ENCODE measurements around the gene NAPA. TPM values are rescaled to one million over a fixed set of nuclear protein-coding genes. Genes with fewer than 3 reads are reported as not detected.
"Not testable (repeated sequence)": the region's sequence is repeated elsewhere in the genome, so short reads cannot be mapped to it uniquely, and the experiment has no call there.

Gene NAPA
- total RNA-seq, 1 experiment from 2014 or later: 61.3 TPM

DNA sequence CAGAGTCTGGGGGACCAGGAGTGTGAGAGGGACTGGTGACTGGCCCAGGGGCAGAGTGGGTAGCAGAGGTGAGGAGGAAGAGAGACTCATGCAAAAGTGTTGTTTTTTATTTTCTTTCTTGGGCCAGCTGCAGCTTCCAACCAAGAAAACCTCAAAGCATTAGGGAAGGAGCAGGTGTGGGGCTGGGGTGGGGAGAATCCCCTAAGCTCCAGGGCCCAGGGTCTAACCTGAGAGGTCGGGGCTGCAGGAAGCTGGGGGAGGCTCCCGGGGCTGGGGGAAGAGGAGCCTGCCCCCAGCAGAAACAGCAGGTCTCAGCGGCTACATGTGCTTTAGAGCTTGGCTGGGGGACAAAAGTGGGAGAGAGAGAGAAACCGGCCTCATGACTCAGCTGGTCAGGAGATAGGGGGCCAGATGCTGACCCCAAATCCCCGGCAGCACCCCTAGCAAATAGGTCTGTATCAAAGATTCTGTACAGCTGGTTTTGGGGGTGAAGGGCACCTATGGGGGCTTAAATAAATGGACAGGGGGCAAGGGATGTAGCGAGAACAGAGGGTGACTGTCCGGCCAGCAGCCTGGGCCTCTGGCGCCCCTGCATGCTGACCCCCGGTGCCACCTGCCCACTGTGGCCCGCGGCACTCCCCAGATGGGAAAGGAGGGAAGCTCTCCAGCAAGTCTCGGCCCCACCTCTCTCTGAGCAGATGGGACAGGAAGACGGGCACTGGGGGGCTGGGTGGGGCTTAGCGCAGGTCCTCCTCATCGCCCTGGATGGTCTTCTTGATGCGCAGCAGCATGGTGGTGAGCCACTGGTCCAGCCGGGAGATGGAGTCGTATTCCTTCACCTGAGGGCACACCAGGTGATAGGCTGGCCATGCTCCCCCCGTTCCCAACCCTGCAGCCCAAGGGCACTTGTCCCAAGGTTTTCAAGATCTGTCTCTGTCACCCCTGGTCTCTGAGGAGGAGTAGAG lies 27.0 kb downstream of the NAPA start:
- Mint-ChIP-seq H3K27ac (no peak overlapping the region), H3K4me1 (peaks cover 12% of the 10 kb centered on the region), H3K4me3 (no peak overlapping the region), H3K27me3 (ENCODE audit: low read depth) (no peaks in the 10 kb centered on the region), H3K36me3 (peaks cover 5% of the 10 kb centered on the region; the same call in 1 of the 2 replicates), H3K9me3 (no peaks in the 10 kb centered on the region)
- TF ChIP-seq GABPB1 (CRISPR knock-in tag; IDR thresholded peaks at IDR 0.05) (no peak), PRDM15 (CRISPR knock-in tag; IDR thresholded peaks at IDR 0.05) (no peak), AR (CRISPR knock-in tag; IDR thresholded peaks at IDR 0.05) (no peak), NFYB (CRISPR knock-in tag; conservative IDR thresholded peaks at IDR 0.05; ENCODE audit: low read depth) (no peak), GTF2I (CRISPR knock-in tag; conservative IDR thresholded peaks at IDR 0.05) (no peak), ATF6 (CRISPR knock-in tag; IDR thresholded peaks at IDR 0.05) (no peak), SOX15 (CRISPR knock-in tag; IDR thresholded peaks at IDR 0.05) (no peak), FOXP1 (CRISPR knock-in tag; IDR thresholded peaks at IDR 0.05; ENCODE audit: borderline replicate concordance) (no peak), OVOL2 (CRISPR knock-in tag; IDR thresholded peaks at IDR 0.05; ENCODE audit: borderline replicate concordance) (no peak), ZNF219 (CRISPR knock-in tag; IDR thresholded peaks at IDR 0.05; ENCODE audit: borderline replicate concordance) (no peak), SP1 (CRISPR knock-in tag; conservative IDR thresholded peaks at IDR 0.05) (no peak)
- TF ChIP-seq, protein P1, sequence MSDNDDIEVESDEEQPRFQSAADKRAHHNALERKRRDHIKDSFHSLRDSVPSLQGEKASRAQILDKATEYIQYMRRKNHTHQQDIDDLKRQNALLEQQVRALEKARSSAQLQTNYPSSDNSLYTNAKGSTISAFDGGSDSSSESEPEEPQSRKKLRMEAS (CRISPR knock-in tag; IDR thresholded peaks at IDR 0.05): no peak
- TF ChIP-seq, protein P2, sequence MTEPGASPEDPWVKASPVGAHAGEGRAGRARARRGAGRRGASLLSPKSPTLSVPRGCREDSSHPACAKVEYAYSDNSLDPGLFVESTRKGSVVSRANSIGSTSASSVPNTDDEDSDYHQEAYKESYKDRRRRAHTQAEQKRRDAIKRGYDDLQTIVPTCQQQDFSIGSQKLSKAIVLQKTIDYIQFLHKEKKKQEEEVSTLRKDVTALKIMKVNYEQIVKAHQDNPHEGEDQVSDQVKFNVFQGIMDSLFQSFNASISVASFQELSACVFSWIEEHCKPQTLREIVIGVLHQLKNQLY (CRISPR knock-in tag; IDR thresholded peaks at IDR 0.05): no peak
- ATAC-seq (no peak), DNase-seq (ENCODE audit: low spot score) (no peak)
- ChIA-PET POLR2A (no interaction called here), CTCF (interaction anchor here (1.6 kb wide), 1 partner anchor 51 kb away, joined by 5 read pairs; no protein-coding TSS in a partner anchor)

DNA sequence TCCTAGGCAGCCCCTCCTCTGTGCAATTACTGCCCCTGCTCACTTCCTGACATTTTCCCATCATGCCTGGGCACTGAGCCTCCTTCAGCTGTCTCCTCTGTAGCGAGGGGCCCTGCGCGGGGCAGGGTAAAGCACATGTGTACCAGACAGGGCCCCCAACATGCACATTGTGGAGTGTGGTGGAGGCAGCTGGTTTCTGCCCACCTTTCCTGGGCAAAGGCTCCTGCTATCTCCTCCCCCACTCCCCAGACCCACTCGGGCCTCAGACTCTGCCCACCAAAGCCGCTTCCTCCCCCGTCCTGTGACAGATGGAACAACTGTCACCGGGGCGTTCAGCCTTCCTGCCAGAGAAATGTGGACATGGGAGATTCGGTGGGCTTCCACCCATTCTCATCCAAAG lies 28.0 kb downstream of the NAPA start:
- ChIA-PET CTCF (interaction anchor here (0.6 to 1.1 kb wide), 2 partner anchors 50 to 57 kb away, joined by 3 to 4 read pairs; no protein-coding TSS in a partner anchor), POLR2A (no interaction called here)
- peaks cover 12% of the 10 kb centered on the region for H3K4me1 Mint-ChIP-seq
- no peak overlapping the region for H3K4me3 Mint-ChIP-seq
- no peak overlapping the region for H3K27ac Mint-ChIP-seq
- DNase-seq (ENCODE audit: low spot score) (no peak), ATAC-seq (no peak)
- no peaks in the 10 kb centered on the region for H3K27me3 Mint-ChIP-seq (ENCODE audit: low read depth)
- TF ChIP-seq NR3C1 (CRISPR knock-in tag; conservative IDR thresholded peaks at IDR 0.05; ENCODE audit: low read depth): no peak
- no peak for TF ChIP-seq EMX1 (CRISPR knock-in tag; IDR thresholded peaks at IDR 0.05)
- no peak for TF ChIP-seq ZNF671 (CRISPR knock-in tag; IDR thresholded peaks at IDR 0.05)
- no peak for TF ChIP-seq MXD4 (CRISPR knock-in tag; IDR thresholded peaks at IDR 0.05; ENCODE audit: borderline replicate concordance)
- TF ChIP-seq OVOL2 (CRISPR knock-in tag; IDR thresholded peaks at IDR 0.05; ENCODE audit: borderline replicate concordance): no peak
- no peaks in the 10 kb centered on the region for H3K9me3 Mint-ChIP-seq
- H3K36me3 Mint-ChIP-seq: peaks cover 5% of the 10 kb centered on the region; the same call in 1 of the 2 replicates

GRCh38 chr19:47486220-47486619 lies 28.6 kb downstream of the NAPA start:
- ChIA-PET CTCF (interaction anchor here (1.1 to 4.4 kb wide), 2 partner anchors 49 to 57 kb away, joined by 3 to 94 read pairs; no protein-coding TSS in a partner anchor), POLR2A (interaction anchor here (0.7 kb wide), 1 partner anchor 39 kb away, joined by 3 read pairs; no protein-coding TSS in a partner anchor)
- not testable (repeated sequence) for H3K4me3 Mint-ChIP-seq; ATAC-seq; H3K36me3 Mint-ChIP-seq; H3K9me3 Mint-ChIP-seq; H3K27me3 Mint-ChIP-seq (ENCODE audit: low read depth); H3K27ac Mint-ChIP-seq; DNase-seq (ENCODE audit: low spot score)
- H3K4me1 Mint-ChIP-seq: peaks cover 12% of the 10 kb centered on the region
